ENCODE results near the gene SPEM1. TPM values are rescaled to one million over a fixed set of nuclear protein-coding genes. Genes with fewer than 3 reads are reported as not detected.

The SPEM1 gene, protein sequence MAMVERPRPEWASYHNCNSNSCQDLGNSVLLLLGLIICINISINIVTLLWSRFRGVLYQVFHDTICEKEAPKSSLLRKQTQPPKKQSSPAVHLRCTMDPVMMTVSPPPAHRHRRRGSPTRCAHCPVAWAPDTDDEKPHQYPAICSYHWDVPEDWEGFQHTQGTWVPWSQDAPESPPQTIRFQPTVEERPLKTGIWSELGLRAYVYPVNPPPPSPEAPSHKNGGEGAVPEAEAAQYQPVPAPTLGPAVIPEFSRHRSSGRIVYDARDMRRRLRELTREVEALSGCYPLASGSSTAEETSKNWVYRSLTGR
- not detected in 2 replicates for total RNA-seq (2014; rRNA removed; shearing (Covaris generic))

DNA sequence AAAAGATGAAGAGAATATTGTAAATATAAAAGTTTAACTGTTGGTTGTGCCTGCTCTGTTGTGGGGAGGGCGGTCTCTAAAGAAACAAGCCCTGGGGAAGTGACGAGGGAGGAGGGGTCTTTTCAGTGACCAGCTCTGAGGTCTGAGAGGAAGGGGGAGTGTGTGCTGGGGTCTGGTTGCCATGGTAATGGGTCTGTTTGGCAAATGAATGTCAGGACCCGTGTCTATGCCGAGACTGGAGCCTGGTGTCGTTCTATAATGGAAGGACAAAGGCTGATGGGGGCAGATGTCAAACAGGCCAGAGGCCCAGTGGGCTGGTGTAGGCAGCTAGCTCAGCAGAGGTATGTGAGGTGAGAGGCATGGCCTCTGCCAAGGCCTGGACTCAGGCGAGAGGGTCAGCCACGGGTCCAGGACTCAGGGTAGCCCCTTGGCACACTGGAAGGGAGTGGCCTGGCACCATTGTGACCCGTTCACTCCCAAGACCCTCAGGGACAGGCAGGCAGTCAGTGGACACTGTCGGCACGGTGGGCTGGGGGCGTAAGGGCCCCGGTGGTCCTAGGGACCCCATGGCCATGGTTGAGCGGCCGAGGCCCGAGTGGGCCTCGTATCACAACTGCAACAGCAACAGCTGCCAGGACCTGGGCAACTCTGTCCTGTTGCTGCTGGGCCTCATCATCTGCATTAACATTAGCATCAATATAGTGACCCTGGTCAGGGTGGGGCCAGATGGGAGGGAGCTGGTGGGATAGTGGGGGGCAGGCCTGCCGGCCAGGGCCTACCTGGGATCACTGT lies at the start of gene SPEM1:
TSS of gene SPEM1 (plus strand) at position 506 of the 792 bp plus-strand sequence. CDS start at position 567, 61 bp downstream.
- no peak for DNase-seq (ENCODE audit: low read depth)

DNA sequence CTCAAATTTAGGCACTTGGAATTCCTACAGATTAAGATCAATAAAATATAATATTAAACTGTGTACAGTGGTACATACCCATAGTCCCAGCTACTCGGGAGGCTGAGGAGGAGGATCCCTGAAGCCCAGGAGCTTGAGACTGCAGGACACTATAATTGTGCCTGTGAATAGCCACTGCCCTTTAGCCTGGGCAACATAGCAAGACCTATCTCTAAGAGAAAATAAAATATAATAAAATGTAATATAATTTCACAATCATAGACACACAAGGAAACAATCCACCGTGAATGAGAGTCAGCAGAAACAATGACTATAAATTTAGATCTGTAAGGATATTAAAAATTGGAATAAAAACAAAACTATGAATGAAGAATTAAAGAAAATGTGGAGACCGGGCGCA lies 49.3 kb upstream of the SPEM1 start:
- no peak for DNase-seq (ENCODE audit: low read depth)

DNA sequence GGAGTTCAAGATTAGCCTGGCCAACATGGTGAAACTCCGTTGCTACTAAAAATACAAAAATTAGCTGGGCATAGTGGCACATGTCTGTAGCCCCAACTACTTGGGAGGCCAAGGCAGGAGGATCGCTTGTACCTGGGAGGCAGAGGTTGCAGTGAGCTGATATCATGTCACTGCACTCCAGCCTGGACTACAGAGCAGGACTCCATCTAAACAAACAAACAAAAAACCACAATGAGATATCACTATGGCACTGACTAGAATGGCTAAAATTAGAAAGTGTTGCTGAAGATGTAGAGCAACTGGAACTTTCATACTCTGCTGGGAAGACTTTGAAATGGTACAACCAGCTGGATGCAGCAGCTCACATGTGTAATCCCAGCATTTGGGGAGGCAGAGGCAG lies 45.8 kb upstream of the SPEM1 start:
- peak; percentile 20 for DNase-seq (ENCODE audit: low read depth)

DNA sequence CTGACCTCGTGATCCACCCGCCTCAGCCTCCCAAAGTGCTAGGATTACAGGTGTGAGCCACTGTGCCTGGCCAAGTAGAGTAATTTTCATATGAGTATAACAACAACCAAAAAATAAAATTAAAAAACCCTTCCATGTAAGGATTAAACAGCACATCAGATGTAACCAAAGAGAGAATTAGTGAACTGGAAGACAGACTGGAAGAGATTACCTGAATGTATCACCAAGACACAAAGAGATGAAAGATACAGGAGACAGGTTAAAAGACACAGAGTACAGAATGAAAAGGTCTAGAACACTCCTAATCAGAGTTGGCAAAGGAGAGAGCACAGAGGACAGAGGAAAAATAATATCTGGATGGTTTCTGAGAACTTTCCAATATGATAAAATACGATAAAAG lies 41.0 kb upstream of the SPEM1 start:
- DNase-seq (ENCODE audit: low read depth) = no peak

DNA sequence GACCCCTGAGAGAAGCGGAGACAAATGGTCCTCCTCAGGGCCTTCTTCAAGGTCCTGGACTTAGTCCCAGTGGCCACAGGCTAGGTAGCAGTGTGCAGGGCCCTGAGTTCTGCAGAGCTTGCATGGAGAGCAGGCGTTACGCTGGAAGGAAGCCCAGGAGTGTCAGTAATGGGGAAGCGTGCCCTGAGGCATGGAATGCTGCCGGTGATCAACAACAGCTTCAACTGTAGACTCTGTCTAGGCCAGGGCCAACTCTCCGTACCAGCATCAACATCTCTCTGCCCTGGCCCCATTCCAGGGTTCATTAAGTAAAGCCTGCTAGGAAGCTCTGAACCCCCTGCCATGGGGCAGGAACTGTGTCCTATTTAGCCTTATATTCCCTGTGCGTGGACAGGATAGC lies 39.8 kb upstream of the SPEM1 start:
- DNase-seq (ENCODE audit: low read depth) = peak; percentile 61

DNA sequence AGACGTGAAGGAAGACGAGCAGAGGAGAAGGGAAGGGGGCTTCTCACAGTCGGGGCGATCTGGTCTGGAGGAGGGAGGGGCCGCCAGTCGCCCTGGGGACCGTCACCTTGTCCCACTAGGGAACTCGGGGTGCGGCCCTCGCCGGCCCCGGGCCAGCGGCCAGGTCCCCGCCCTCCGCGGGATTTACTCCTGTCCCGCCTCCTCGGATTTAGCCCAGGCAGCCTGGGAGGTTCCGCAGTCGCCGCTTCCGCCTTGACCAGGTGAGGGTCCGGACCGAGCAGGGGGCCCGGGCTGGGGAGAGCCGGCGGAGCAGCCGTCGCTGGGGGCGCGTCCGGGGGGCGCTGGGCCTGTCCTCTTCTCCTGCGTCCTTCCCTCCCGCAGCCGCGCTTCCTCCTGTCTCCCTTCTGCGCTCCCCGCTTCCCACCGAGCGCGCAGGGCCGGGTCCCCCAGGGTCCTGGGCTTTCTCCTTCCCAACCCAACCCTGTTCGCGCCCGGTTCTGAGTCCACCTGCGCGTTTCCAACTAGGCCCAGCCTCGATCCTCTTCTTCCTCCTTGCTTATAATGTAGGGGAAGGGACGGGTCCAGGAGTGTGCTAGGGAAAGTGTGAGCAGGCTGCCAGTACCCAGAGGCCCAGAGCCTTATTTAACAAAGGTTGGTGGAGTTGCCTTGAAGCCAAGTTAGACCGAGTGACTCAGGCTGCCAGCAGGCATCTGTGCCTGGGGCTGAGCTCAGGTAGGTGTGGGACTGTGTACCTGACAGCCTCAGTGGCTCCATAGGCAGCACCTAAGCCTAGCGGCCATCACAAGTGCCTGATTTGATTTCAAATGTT lies 39.1 kb upstream of the SPEM1 start, which contains the start of gene TNK1:
TSS of gene TNK1 (plus strand) at position 235 of the 829 bp plus-strand sequence. CDS start 1,838 bp downstream, outside the sequence.
- DNase-seq (ENCODE audit: low read depth) = no peak

DNA sequence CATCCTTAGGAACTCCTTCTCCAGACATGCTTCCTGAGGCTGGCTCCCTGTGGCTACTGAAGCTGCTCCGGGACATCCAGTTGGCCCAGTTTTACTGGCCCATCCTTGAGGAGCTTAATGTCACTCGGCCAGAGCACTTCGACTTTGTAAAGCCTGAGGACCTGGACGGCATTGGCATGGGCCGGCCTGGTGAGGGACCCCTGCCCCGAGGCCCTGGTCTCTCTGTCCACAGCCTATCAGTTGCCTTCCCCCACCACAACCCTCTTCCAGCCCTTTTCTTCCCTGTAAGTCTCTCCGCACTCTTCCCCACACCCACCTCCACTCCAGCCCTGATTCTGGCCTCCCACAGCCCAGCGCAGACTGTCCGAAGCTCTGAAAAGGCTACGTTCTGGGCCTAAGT lies 37.2 kb upstream of the SPEM1 start:
- no peak for DNase-seq (ENCODE audit: low read depth)

DNA sequence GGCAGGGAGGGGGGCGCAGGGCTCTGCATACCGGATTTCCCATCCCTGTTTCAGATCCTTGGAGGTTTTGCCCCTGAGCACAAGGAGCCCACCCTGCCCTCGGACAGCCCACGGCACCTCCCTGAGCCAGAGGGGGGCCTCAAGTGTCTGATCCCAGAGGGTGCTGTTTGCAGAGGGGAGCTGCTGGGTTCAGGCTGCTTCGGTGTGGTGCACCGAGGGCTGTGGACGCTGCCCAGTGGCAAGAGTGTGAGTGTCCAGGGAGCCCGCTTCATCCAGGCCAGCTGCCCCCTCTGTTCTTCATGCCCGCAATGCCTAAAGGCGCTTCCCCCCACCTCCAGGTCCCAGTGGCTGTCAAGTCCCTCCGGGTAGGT lies 36.8 kb upstream of the SPEM1 start:
- no peak for DNase-seq (ENCODE audit: low read depth)

DNA sequence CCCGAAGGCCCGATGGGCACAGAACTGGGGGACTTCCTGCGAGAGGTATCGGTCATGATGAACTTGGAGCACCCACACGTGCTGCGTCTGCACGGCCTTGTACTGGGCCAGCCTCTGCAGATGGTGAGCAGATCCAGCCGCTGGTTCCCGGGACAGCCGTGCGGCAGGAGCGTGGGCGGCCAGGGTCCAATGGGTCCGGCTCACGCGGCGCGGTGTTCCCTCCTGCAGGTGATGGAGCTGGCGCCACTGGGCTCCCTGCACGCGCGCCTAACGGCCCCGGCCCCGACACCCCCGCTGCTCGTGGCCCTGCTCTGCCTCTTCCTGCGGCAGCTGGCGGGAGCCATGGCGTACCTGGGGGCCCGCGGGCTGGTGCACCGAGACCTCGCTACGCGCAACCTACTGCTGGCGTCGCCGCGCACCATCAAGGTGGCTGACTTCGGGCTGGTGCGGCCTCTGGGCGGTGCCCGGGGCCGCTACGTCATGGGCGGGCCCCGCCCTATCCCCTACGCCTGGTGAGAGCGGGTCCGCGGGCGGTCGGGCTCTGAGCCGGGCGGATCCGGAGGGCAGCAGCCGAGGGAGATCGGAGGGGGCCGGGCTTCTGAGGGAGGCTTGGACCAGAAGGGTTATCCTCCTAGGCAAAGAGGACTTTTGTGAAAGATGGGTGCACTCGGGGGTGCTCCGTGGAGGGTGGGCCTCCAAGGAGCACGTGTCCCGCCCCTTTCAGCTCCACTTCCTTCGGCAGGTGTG lies 36.2 kb upstream of the SPEM1 start:
- DNase-seq (ENCODE audit: low read depth) = peak; percentile 32

DNA sequence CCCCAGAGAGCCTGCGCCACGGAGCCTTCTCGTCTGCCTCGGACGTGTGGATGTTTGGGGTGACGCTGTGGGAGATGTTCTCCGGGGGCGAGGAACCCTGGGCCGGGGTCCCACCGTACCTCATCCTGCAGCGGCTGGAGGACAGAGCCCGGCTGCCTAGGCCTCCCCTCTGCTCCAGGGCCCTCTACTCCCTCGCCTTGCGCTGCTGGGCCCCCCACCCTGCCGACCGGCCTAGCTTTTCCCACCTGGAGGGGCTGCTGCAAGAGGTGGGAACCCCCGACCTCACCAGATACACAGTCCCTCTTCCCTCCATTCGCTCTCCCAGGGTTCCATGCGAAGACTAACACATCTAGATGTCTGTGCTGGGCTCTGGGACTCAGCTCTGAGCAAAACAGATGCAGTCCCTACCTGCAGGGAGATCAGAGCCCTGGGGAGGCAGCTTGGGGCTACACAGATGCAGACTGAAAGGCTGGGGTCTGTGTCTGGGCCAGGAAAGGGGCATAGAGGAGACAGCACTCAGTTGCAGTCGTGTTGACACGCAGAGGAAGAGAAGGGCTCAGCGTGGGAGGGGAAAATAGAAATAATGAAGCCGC lies 35.5 kb upstream of the SPEM1 start:
- no peak for DNase-seq (ENCODE audit: low read depth)

DNA sequence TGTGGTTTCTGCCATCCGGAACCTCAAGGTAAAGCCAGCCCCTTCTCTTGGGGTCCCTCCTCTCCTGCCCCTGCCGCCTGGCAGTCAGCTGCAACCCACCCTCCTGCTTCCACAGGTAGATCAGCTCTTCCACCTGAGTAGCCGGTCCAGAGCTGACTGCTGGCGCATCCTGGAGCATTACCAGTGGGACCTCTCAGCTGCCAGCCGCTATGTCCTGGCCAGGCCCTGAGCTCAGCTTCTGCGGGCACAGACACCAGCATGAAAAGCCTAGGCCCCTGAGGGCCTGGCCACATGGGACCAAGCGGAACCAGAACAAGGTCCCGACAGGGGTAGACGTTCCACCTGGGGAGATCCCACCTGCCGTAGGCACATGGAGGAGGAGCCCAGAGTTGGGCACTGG lies 31.3 kb upstream of the SPEM1 start:
- no peak for DNase-seq (ENCODE audit: low read depth)

DNA sequence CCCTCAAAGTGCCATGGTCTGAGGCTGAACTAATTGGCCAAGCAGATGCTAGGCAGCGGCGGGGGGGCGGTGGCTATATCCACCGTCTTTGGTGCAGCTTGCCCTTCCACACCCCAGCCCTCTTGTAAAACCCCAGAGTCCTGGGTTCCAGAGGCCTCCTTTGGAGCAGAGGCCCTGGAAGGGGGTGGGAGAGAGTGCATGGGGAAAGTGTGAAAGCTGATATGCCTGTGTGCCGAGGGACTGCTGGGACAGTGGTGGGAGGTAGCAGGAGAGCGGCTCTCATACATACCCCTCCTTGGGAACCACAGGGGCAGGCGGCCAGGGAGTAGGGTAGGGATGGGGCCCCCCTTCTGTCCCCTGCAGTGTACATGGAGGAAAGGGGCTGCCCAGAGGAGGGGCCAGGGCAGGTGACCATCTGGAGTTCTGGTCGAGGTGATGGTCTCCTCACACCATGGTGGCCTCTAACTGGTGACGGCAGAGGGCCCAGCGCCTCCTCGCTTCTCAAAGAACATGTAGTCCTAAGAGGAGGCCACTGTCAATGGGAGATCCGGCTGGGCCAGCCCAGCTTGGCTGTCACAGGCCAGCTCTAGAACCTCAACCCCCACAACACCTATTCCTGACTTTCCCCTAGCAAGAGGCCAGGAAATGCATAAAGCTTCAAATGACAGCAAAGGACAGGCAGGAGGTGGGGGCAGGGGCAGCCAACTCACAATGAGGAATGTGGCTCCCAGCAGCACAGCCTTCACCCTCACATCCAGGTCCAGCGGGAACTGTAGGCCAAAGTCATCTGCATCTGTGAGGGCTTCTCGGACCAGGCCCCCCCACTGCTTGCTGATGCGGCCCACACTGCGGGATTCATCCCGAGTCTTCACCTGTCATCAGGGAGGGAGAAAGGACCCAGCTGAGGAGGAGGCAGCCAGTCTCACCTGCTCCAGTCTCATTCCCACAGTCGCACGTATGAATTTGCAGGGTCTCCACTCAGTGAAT lies 29.9 kb upstream of the SPEM1 start:
- no peak for DNase-seq (ENCODE audit: low read depth)

DNA sequence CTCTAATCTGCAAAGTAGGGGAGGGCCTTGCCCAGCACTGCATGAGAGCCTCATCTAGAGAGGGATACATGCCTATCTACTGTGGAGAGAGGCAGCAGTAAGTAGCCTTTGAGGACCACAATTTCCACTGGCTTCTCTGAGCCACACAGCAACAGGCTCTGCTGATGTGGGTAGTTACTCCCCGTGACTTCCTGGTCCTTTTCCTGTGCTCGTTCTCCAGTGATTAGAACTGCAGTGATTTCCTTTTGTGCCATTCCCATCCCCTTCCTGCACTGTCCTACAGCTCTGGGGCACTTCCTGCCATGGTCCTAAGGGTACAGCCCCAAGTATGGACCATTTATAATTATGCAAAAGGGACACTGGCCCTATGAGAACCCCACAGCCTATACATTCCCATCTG lies 28.8 kb upstream of the SPEM1 start:
- no peak for DNase-seq (ENCODE audit: low read depth)

DNA sequence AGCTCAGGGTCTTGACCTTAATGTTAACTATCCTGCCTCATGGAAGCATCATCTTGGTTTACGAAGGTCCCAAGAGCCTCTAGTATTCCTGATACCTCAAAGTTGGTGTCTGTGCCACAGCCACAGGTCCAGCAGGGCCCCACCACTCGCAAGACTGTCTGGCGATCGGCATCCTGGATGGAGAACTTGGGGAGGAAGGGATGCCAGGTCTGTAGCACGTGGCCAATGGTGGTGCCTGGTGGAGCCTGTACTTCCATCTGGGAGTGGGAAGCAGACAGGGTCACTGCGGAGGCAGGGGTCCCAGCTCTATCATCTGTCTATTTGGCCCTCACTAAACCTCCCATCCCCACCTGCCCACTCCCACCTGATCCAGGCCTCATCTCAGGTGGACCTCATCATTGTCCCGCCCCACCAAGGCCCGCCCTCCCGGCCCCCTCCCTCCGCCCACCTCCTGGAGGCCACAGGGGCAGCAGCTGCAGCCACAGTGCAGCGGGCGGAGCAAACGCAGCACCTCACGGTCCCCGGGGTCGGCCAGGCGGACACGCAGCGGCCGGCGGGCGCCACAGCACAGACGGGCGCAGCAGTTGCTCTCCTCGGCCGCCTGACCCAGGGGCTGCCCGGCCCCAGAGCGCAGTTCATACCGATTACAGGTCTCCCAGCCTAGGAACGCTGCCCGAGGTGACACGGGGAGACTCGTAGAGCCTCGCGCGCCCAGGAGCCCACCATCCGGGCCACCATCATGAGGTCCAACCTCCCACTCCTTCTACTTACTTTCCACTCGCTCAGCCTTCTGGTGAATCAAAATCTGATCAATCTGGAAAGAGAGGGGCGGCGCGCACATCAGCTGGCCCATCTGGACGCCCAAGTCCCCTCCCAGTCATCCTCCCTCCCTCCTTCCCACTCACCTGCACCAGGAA lies 27.2 kb upstream of the SPEM1 start:
- DNase-seq (ENCODE audit: low read depth) = no peak

DNA sequence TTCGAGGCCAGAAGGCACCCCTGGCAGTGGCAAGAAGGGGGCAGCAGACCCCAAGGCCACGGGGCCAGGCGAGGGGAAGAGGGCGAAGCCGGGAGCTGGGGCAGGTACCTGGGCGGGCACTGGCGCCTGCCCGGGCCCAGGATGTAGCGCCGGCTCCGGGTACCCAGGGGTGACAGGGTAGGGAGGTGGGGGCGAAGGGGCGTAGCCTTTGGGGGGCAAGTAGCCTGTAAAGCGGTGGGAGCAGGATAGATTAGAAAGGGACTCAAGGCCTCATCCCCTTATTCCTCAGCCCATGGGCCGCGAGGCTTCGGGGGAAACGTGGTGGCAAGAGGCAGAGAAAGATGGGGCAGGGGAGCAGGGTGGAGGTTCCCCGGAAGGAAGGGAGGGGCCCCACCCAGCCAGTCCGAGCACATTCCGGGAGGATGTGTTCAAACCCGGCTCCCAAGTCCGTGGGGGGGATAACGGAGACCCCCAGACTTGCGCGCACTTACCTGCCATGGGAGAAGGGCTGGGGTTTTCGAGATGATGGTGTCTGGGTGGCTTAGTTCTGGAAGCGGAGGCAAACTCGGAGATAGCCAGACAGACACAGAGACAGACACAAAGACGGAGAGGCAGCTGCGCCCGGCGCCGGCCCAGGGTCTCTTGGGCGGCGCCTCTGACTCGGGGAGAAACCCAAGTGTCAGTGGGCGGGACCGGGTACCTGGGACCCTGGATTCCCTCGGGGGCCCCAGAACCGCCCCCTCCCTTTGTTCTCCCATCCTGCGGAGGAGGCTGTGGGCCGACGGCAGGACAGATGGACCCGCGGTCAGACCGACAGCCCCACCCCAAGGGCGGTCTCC lies 26.3 kb upstream of the SPEM1 start:
- peak; percentile 31 for DNase-seq (ENCODE audit: low read depth)

DNA sequence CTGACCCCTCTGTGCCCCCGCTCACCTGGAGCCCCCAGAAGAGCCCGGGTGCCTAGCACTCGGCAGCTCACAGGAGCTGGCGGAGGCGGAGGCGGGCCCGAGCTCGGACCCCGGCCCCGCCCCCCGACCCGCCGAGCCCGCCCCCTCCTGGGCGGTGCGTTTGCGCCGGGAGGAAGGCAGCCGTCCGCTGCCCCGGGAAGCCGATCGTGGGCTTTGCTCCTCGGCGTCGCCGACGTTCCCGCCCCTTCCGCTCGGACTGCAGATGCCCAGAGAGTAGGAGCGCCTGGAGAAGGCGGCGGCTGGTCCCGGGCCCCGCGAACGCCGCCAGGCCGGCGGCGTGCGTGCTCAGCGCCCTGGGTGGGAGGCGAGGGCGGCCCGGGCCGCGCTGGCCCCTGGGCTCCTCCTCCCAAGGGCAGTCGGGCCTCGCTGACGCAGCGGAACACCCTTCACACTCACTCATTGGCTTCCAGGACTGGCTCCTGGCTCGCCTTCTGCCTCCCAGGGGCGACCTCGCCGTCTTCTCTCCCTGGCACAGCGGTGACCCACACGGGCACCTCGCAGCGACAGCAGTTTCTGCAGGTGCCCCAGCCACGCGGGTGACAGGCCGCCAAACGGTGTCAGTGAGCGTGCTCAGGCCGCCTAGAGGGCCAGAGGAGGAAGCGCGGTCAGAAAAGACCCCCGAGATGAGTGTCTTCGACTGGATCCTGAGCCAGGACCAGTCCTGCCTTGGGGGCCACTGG lies 25.5 kb upstream of the SPEM1 start, which contains the start of gene PLSCR3:
TSS of gene PLSCR3 (minus strand) at position 74 of the 740 bp plus-strand sequence. CDS start 415 bp downstream, outside the sequence.
- peak; percentile 77 for DNase-seq (ENCODE audit: low read depth)

DNA sequence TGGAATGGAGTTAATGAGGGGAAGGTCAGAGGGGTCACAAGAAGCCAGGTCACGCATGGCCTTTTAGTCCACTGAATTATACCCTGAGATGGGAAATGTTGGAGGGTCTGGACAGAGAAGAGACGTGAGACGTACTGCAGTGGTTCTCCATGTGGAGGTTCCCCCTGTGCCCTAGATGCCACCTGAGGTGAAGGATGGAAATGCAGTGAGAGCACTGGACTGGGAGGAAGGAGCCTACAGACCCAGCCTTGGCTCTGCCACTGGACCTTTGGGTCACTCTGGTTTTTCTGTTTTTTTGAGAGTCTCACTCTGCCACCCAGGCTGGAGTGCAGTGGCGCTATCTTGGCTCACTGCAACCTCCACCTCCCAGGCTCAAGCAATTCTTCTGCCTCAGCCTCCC lies 24.0 kb upstream of the SPEM1 start:
- DNase-seq (ENCODE audit: low read depth) = no peak

Measured in M059J (cell line).